GM18861 (cell line): Measurements from ENCODE around the gene TGFBR1.

Experiments used
- ATAC-seq: cut with Tn5 transposase; IDR thresholded peaks from one replicate; pipeline ENCODE4 v1.9.1; 2021; ENCODE audit not compliant: unreplicated experiment

Gene TGFBR1

DNA sequence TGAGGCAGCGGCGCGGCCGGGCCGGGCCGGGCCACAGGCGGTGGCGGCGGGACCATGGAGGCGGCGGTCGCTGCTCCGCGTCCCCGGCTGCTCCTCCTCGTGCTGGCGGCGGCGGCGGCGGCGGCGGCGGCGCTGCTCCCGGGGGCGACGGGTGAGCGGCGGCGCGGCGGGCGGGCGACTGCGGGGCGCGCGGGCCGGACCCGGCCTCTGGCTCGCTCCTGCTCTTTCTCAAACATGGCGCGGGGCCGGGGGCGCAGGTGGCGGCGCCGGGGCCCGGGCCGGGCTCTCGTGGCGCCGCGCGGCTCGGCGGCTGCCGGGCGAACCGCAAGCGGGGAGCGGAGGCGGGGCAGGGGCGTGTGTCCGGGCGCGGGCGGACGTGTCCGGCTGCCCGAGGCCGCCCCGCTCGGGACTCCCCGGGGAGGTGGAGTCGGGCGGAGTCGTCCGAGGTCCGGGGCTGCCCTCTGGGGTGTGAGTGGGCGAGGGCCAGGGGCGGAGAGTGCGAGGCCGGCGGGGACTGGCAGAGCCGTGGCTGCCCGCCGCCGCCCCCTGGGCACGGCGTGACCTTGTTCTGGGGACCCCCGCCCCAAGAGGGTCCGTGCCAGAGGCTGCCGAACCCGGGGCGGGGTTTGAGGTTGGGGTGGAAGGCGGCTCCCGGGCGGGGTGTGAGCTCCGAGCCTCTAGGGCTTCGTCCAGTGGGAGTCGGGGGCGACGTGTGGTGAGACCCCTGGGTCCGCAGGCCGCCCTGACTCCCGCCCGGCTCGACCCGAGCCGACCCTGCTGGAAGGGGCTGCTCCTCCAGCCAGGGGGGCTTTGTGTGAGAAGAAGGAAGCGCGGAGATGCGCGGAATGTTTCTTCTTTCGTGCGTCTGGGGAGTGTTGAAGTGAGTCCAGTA is 485 bp downstream of the TGFBR1 start:
- ATAC-seq, result peak; percentile 31

DNA sequence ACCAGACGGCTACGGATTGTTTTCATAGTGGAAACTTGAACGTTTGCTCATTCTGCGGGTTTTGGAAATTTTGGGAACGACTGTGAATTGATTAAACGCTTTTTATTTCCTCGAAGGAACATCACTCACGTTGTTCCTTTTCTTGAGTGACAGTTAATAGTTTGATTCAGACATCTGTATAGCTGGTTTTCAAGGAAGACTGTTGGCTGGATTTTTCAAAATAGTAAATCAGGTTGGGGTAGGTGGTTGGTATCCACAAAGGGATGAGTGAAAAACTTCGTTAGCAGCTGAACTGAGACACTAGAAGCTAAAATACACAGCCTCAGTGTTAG is 1.1 kb downstream of the TGFBR1 start:
- ATAC-seq, result no peak

DNA sequence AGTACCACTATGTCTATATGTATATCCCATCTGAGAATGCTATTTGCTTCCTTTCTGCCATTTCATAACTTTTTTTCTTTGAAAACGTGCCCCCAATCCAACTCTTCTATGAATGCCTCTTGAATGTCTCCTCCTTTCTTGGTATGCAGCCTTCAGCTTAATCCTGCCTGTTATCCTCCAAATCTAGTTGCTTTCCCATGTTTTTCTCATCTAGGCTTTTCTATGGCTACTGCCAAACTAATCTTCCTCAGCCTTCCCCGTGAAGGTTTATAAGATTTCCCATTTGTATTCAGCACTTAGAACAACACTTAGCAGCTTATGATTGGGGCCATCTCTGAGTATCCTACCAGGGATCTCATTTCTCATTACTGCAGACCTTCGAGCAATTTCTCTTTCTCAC is 2.5 kb downstream of the TGFBR1 start:
- no peak for ATAC-seq

DNA sequence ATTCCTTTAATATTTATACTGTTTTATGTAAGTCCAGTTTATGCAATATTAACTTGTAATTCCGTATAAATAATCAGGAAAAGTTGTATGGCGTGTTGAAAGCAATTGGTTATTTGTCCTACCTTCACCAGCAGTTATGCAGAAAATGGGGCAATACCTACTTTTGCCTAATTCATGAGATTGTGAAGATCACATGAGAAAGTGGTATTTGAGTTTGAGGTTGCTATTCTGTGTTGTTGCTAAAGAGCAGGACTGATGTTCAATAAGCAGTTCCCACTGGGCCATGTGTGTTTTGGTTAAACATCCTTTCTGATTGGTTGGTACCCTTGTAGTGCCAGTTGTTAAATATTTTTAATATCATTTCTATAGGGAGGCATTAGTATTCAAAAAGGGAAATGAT is 3.2 kb downstream of the TGFBR1 start:
- ATAC-seq, result no peak

DNA sequence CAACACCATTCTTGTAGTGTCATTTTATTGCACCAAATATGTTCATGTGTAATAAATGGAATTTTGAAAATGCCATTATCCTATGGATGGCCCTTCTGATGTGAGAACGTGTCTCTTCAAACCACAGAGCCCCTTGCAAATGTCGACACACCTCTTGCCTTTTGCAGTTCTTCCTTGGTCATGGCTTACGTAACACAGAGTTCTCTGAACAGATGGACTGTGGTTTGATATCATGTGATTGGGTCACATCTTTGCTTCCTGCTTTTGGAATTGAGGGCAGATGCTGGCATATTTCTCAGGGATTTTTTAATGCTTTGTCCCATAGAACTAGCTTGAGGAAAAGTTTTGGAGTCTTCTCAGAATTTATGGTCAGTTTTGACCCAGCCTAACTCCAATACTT is 4.6 kb downstream of the TGFBR1 start:
- no peak for ATAC-seq

DNA sequence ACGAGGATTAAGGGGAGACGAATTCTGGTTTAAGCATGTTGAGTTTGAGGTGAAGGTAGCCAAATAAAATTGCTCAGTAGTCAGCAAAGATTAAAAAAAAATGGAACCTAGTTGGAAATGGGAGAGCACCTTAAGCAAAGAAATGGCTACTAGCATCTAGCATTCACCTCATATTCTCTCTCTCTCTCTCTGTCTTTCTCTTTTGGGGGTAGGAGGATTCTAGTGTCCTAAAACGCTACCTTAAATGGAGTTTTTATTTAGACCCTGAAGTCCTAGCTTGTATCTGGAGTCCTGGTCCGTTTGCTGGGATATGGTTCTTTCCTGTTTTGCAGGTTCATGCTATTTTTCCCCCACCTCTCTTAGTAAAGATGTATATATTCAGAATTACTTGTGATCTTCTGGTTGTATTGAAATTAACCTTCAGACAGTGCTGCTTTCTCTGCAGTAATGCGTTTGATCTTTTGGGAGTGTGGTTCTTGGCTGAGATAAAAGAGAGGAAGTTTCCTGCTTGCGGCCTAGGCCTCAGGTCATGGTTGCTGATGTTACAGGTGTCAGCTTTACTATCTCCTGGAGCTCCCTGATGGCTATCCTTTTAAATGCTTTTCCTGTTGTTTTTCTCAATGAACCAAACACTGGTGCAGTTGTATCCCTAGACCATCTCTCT is 8.0 kb downstream of the TGFBR1 start:
- ATAC-seq, result no peak

DNA sequence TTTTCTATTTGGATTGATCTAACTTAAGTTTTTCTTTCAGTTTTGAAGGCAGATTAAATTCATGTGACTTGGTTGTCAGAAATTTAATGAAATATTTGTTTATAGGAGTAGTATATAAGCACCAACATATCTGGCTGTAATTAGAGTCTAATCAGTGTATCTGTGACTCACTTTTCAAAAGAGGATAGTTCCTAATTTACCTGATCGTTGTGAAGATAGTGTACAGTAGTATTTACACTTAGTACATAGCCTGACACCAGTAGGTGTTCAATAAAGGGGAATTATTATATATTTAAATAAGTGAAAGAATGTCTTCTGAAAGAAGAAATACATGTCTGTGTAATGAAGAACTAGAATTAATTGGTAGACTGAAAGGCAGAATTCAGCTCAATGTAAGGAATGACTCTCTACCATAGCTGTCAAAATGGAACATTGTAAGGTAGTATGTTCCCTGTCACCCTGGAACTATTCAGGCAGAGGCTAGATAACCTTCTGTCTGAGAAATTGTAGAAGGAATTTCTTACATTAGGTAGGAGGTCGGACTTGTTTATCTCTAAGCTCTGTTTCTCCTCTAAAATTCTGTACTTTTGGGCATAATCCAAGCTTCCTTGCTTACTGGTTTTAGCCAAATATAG is 8.6 kb downstream of the TGFBR1 start:
- ATAC-seq, result no peak

DNA sequence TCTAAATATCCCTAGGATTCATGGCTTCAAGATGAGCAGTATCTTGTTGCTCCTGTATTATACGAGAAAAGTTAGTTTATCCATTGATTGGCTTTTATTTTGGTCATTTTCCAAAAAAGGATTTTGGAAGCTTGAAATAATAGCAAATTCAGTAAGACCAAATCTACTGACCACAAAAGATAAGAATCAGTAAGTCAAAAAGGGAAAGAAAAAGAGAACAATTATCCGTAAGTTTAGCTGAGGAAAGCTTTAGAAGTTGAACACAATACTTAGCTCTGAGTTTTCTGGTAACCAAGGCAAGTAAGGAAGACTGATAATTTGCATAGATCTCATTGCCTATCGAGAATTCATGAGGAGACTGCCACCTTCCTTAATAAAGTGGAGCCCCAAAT is 9.1 kb downstream of the TGFBR1 start:
- no peak for ATAC-seq

DNA sequence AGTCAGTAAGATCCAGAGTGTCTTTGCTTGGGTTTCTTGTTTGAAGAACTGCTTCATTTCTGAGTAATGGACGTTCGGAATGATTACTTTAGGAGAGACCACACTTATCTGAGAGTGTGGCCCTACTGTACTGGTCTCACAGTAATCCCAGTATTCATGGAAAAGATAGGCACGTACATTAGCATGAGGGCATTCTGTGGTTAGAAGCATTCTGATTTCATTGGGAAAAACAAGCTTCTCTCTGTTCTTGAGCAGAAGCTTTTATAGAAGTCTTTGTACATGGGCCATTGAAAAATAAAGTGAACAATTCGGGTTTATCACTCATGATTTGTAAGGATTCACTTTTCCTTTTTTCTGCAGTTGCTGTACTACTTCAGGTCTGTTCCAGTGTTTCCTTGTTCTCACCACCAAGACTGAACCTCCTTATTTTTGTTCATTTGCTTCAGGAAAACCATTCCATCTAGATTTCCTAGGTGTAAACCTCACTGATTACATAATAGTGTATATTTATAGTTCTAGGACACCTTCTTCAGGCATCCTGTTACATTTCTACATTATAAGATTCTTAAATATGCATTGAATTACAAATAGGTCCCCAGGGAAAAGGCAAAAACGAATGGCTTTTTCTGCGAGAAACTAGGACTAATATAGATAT is 10.1 kb downstream of the TGFBR1 start:
- no peak for ATAC-seq

DNA sequence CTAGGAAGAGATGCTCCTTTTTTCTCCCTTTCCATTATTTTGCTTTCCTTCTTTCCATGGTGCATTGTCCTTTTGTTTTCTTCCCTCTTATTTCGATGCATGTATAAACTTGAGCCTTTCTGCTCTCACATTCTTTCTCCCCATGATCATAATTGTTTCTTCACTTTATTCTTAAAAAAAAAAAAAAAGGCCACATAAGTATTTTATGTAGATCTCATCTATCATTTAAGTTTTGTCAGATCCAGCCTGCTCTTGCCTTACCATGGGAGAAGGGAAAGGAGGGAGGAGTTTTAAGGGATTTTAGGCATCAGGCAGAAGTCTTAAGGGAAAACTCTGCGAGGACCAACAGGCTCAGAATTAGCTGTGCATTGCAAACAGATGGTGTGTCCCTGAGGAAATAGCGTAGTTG is 11.1 kb downstream of the TGFBR1 start:
- ATAC-seq, result no peak

DNA sequence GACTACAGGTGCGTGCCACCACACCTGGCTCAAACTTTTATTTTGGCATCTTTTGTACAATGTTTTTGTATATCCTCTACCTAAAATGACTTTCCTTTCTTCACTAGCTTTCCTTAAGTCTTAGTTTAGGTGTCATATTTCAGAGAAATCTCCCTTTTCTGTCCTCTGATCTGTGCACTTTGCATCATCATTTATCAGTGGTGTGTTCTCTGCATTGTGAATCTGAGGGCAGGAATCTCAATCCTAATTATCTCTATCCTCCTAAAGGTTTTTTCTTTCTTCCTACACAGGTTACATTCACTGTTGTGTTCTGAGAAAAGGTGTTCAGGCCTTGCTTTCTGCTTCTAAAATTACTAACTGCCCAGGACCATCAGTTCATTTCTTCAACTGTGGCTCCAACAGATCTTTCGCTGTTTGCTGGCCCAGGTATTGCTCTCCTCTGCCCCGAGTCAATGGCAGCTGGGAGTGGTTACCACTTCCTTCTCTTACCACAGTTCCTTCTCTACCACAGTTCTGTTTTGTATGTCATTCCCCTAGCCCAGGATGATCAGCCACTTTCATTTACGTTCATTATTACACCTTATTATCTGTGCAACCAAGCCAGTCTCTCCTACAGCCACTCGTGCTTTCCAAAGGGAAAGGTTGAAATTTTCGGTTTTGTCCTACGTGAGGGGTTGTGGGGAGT is 14.0 kb downstream of the TGFBR1 start:
- ATAC-seq, result peak; percentile 90

DNA sequence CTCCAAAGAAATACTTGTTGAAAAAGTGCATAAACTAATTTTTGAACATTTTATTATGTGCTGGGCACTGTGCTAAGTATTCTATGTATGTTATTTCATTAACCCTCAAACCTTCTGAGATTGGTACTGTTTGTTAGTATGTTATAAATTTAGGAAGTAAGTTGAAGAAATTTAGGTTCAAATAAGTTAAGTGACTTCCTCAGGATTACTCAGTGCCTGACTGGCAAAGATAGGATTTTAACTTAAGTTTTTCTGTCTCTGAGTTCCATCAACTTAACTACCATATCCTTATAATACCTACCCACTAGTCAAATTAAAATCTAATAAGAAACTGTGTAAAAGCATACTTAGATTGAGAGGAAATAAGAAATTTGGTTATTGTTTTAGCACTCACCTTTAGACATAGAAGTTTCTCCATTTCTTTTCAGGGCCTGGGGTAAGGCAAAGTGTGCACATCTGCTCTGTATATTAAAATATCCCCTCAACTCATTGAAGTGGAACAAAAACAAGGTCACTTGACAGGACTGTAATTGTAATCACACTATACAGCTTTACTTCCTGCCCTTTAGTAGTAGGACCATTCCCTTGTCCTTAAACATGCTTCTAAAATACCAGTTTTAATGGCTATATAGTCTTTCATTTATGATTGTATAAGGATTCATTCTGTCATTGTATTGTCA is 15.2 kb downstream of the TGFBR1 start:
- no peak for ATAC-seq

DNA sequence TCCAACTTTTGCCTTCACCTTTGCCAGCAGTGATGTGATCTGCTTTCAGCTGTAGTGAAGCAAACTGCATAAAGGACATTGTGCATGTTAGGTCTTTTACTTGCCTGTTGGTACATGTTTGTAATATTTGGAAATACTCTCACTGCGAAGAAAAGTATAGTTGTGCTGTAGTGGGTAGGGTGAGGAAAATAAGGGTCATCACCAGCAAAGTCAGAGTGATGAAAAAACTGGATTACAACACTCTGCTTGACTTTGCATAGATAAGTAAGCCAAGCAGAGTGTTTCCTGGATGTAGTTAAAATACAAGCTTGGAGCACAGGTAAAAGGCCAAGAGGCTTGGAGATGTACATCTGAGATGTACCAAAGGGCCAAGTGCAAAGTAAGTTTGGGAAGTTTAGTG is 16.7 kb downstream of the TGFBR1 start:
- no peak for ATAC-seq

DNA sequence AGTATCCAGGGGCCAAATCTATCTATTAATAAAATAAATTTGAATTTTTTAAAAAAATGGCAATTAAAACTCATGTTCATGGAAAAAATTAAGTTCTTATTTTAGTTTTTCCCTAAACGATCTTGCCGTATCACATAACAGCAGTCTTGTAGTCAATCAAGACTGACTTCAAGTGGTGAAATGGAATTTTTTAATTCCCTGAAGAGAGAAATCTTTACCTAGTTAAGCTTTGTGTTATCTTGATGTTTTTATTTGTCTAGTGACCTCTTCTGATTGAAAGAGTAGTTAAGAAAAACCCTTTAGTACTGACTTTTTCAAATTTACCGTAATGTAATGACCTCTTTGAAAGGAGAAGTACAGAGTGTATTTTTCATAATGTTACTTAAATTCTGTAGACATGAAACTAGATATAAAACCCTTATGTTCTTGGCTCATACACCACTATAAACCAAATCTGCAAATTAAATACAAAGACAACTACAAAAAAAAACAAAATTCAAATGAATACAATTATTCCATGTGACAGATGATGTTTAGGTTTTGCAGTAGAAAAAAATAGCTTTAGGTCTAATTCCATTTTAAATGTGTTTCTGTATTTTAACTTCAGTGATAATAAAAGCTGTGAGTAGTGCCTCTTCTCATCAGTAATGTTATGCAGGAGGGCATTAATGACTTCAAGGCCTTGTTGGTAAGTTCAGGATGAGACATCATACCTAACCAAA is 19.8 kb downstream of the TGFBR1 start:
- ATAC-seq, result no peak

DNA sequence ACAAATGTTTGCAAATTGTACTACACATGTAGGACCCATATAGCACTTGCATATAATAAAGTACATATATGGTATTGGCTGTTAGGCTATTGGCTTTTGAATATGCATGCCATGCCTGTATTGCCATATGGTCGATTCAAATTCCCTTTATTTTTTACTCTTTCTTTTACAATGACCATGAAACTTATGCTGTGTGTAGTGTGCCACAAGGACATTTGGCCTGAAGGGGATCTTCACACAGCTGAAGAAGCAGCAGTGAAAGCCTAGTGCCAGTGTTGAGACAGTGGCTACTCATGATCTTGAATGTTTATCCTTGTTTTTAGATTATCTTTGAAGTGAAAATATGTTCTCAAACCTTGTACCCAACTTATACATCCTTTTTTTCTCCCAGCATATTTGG is 20.5 kb downstream of the TGFBR1 start:
- ATAC-seq, result no peak

DNA sequence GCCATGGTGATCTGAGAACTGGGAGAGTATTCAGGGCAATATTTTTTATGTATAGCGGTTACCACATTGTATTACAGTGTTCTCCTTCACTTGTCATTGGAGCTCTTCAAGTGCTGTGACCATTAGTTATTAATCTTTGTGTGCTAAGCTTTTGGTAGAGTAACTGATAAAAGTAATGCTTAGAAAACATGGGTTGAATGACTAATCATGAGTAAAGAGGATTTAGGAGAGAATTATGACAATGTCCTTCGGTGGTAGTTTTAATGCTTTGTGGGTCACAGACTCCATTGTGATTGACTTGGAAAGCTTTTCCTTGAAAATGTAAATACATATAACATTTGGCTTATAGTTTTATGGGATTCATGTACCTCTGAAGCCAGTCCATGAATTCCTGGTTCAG is 21.4 kb downstream of the TGFBR1 start:
- ATAC-seq, result no peak

DNA sequence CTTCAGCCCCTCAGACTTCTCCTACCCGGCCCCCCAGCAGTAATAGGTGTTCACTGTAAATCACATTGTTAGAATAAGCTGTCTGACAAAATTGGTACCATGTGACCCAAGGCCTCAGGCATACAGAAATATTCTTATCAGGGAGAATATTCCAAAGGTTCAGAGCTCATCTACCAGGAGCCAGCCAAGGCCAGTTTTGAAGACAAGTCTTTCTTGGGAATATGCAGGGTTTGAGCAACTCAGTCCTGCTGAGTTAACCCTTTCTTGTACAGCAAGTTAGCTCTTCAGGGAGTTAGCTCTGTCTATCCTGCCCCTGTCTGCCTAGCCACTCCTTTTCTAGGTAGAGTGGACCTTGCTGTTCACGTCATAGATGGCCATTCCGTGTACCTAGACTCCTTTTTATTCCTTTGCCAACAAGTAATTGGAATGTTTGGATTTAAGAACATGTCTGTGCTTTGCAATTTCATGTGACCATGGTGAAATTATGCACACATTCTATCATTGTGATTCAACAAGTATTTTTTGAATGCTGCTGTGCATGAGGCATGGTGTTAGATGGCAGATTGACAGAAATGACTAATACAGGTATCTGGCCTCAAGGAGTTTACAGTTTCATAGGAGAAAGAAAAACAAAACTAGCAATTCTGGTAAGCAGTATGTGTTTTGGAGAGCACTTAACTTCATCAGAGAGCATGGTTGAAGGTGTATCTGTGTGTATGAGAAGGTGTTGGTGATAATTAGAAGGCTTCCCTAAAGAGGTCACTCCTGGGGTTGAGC is 22.6 kb downstream of the TGFBR1 start:
- ATAC-seq, result no peak

DNA sequence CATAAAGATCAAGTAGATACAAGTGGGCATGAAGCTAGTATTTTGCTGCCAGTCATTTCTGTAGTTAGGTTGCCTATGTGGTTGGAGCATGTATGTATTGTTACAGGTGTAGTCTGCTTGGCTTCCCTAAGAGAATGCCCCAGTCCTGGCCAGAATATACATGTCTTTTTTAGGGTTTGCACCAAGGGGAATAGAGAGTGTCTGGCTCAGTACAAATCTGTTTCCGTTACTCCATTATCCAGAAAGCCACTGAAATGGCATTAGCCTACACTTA is 23.2 kb downstream of the TGFBR1 start:
- no peak for ATAC-seq

DNA sequence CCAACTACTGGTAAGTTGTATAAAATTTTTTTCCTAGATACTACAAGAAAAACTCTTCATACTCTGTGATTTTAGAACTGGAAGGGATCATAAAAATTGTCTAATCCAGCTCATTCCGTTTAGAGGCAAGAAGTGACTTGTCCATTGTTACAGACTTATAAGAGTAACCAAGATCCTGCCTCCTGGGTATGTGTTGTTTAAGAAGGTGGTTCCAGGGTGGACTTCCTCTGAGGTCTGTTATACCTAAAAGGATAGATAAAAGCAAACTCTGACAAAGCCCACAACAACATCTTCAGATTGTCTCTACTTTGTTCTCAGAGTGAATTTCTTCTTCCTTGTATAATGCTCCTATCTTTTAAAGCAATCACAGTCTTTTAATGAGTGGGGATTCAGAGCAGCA is 24.2 kb downstream of the TGFBR1 start:
- no peak for ATAC-seq
